ENCODE results near the gene ZFYVE16. TPM values are rescaled to one million over a fixed set of nuclear protein-coding genes. Genes with fewer than 3 reads are reported as not detected.
"Not testable (repeated sequence)": the region's sequence is repeated elsewhere in the genome, so short reads cannot be mapped to it uniquely, and the experiment has no call there.

Gene ZFYVE16
- total RNA-seq, 6 experiments from 2014 or later: 25.9 to 31.2 (median 28.8) TPM

DNA sequence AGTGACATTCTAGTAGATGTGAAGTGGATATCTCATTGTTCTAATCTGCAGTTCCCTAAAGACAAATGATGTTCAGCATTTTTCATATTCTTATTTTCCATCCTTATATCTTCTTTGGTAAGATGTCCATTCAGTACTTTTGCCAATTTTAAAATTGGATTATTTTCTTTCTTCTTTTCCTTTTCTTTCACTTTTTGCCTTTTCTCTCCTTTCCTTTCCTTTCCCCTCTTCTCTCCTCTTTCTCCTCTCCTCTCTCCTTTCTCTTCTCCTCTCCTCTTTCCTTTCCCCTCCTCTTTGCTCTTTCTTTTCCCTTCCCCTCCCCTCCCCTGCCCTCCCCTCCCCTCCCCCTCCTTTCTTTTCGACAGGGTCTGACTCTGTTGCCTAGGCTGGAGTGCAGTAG lies 10.1 kb downstream of the ZFYVE16 start:
- H3K4me1 Mint-ChIP-seq (ENCODE audit: low read depth): no peaks in the 10 kb centered on the region
- no peaks in the 10 kb centered on the region for H3K27me3 Mint-ChIP-seq (ENCODE audit: insufficient read depth)
- TF ChIP-seq, protein P1, sequence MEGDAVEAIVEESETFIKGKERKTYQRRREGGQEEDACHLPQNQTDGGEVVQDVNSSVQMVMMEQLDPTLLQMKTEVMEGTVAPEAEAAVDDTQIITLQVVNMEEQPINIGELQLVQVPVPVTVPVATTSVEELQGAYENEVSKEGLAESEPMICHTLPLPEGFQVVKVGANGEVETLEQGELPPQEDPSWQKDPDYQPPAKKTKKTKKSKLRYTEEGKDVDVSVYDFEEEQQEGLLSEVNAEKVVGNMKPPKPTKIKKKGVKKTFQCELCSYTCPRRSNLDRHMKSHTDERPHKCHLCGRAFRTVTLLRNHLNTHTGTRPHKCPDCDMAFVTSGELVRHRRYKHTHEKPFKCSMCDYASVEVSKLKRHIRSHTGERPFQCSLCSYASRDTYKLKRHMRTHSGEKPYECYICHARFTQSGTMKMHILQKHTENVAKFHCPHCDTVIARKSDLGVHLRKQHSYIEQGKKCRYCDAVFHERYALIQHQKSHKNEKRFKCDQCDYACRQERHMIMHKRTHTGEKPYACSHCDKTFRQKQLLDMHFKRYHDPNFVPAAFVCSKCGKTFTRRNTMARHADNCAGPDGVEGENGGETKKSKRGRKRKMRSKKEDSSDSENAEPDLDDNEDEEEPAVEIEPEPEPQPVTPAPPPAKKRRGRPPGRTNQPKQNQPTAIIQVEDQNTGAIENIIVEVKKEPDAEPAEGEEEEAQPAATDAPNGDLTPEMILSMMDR (IDR thresholded peaks at IDR 0.05): no peak
- no peak overlapping the region for H3K27ac Mint-ChIP-seq
- 0 out of 2 replicates have a peak, but pooled peaks cover 7% of the 10 kb centered on the region for H3K9me3 Mint-ChIP-seq
- H3K36me3 Mint-ChIP-seq (ENCODE audit: low read depth): peaks cover 22% of the 10 kb centered on the region
- no peak for DNase-seq
- no peak overlapping the region for H3K4me3 Mint-ChIP-seq

DNA sequence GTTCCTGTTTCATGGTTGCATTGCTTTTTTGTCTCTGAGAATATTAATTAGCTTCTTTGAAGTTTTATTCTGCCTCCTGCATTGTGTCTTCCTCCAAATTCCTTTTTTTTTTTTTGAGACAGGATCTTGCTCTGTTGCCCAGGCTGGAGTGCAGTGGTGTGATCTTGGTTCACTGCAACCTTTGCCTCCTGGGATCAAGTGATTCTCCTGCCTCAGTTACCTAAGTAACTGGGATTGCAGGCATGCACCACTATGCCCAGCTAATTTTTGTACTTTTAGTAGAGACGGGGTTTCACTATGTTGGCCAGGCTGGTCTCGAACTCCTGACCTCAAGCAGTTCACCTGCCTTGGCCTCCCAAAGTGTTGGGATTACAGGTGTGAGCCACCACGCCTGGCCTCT lies 16.5 kb downstream of the ZFYVE16 start:
- H3K4me1 Mint-ChIP-seq (ENCODE audit: low read depth); H3K4me3 Mint-ChIP-seq; H3K27me3 Mint-ChIP-seq (ENCODE audit: insufficient read depth); H3K27ac Mint-ChIP-seq; DNase-seq: not testable (repeated sequence)
- Mint-ChIP-seq H3K9me3 (peaks cover 29% of the 10 kb centered on the region), H3K36me3 (ENCODE audit: low read depth) (peaks cover 51% of the 10 kb centered on the region)

DNA sequence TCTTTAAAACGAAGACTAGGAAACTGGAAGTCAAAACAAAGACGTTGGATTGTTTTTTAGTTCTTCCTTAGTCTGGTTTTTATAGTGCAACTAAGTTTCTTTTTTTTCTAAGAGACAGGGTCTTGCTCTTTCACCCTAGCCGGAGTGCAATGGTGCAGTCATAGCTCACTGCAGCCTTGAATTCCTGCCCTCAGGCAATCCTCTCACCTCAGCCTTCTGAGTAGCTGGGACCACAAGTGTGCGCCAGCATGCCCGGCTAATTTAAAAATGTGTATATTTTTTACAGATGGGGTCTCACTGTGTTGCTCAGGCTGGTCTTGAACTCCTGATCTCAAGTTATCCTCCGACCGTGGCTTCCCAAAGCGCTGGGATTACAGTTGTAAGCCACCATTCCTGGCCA lies 27.6 kb downstream of the ZFYVE16 start:
- Mint-ChIP-seq H3K27me3 (ENCODE audit: insufficient read depth) (no peaks in the 10 kb centered on the region), H3K9me3 (peaks cover 11% of the 10 kb centered on the region; the same call in 1 of the 2 replicates)

DNA sequence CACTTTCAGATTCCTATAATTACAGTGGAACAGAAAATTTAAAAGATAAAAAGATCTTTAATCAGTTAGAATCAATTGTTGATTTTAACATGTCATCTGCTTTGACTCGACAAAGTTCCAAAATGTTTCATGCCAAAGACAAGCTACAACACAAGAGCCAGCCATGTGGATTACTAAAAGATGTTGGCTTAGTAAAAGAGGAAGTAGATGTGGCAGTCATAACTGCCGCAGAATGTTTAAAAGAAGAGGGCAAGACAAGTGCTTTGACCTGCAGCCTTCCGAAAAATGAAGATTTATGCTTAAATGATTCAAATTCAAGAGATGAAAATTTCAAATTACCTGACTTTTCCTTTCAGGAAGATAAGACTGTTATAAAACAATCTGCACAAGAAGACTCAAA lies 29.5 kb downstream of the ZFYVE16 start:
- Mint-ChIP-seq H3K9me3 (no peaks in the 10 kb centered on the region), H3K4me1 (ENCODE audit: low read depth) (peaks cover 5% of the 10 kb centered on the region), H3K4me3 (no peak overlapping the region), H3K27me3 (ENCODE audit: insufficient read depth) (no peaks in the 10 kb centered on the region), H3K27ac (no peak overlapping the region), H3K36me3 (ENCODE audit: low read depth) (peaks cover 40% of the 10 kb centered on the region)
- TF ChIP-seq, protein P1 (IDR thresholded peaks at IDR 0.05): no peak
- no peak for DNase-seq

More for the DNA sequence above, 27.6 kb downstream of the ZFYVE16 start:
- H3K4me1 Mint-ChIP-seq (ENCODE audit: low read depth): peaks cover 5% of the 10 kb centered on the region
- H3K4me3 Mint-ChIP-seq: no peak overlapping the region
- DNase-seq: no peak
- TF ChIP-seq, protein P1 (IDR thresholded peaks at IDR 0.05): no peak
- peaks cover 30% of the 10 kb centered on the region for H3K36me3 Mint-ChIP-seq (ENCODE audit: low read depth)
- no peak overlapping the region for H3K27ac Mint-ChIP-seq

DNA sequence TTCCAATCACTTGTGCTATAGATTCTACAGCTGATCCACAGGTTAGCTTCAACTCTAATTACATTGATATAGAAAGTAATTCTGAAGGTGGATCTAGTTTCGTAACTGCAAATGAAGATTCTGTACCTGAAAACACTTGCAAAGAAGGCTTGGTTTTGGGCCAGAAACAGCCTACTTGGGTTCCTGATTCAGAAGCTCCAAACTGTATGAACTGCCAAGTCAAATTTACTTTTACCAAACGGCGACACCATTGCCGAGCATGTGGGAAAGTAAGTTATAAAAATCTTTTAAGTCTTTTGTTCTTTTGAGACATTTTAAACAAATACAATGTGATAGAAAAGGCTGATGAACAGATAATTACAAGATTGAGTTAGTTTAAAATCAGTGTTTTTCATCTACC lies 30.9 kb downstream of the ZFYVE16 start:
- H3K4me3 Mint-ChIP-seq: no peak overlapping the region

DNA sequence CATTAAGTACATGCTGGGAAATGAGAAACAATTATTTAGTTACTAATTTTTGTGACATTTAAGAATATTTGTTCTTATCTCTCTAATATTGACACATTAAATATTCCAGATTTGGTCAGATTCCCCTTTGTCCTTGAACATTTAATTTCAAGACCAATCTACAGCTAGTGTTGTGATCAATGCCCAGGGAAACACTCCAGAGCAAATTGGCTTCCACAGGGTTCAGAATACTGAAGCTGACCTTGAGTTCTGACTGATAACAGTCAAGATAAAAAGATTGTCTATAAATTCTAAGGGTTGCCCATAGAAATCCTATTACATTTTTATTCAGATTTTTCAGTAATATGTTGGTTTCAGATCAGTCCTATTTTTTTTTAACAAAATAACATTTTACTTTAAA lies 31.3 kb downstream of the ZFYVE16 start:
- no peak for DNase-seq
- no peaks in the 10 kb centered on the region for H3K9me3 Mint-ChIP-seq
- TF ChIP-seq, protein P1 (IDR thresholded peaks at IDR 0.05): no peak
- no peak overlapping the region for H3K27ac Mint-ChIP-seq
- H3K4me3 Mint-ChIP-seq: no peak overlapping the region
- no peaks in the 10 kb centered on the region for H3K27me3 Mint-ChIP-seq (ENCODE audit: insufficient read depth)
- peaks cover 4% of the 10 kb centered on the region for H3K4me1 Mint-ChIP-seq (ENCODE audit: low read depth)
- H3K36me3 Mint-ChIP-seq (ENCODE audit: low read depth): peaks cover 38% of the 10 kb centered on the region

More for the DNA sequence above, 30.9 kb downstream of the ZFYVE16 start:
- Mint-ChIP-seq H3K27me3 (ENCODE audit: insufficient read depth) (no peaks in the 10 kb centered on the region), H3K4me1 (ENCODE audit: low read depth) (peaks cover 5% of the 10 kb centered on the region), H3K36me3 (ENCODE audit: low read depth) (peaks cover 40% of the 10 kb centered on the region), H3K27ac (no peak overlapping the region), H3K9me3 (no peaks in the 10 kb centered on the region)
- TF ChIP-seq, protein P1 (IDR thresholded peaks at IDR 0.05): no peak
- DNase-seq: no peak
